HG03439 (cell line): ENCODE data around the gene LPCAT4.
A peak's percentile ranks its signal among the peaks of the same experiment; 100 is the strongest.

ENCODE experiments used
- ATAC-seq: cut with Tn5 transposase; IDR thresholded peaks from one replicate; pipeline ENCODE4 v1.9.1; 2021; ENCODE audit warnings: mild to moderate bottlenecking, moderate library complexity; ENCODE audit not compliant: unreplicated experiment

LPCAT4 gene

DNA sequence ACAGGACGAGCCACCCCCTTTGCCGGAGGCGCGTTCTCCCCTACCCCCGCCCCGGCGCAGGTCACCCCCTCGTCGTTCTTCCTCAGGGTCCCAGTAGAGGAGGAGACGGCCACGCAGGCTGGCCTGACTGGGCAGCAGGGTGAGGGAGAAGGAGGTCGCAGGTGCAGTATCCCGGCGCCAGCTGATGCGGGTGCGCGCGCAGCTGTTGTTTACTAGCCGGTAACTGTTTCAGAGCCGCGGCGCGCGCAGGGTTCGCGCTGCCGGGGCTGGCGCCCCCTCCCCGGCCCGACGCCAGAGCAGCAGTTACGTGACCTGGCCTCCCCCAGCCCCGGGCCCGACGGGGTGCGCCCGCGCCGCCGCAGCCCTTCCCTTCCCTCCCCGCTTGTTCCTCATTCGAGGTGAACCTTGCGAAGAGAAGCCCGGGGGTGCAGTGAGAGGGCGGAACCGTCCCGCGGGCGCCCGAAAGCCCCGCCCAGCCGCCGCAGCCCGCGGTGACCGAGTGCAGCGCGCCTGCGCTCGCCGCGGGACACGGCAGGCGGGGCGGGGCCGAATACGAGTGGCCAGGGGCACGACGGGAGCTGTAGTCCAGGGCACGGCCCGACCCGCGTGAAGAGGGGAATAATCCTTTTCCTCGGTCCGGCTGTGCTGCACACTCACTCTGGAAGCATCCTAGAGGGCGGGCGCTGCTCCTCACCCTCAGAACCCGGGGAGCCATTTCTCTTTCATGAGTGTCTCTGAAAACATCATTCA is 29.3 kb downstream of the LPCAT4 start, which contains the start of gene SLC12A6:
Gene SLC12A6 (minus strand): TSS at position 225 of the 750 bp plus-strand sequence. CDS start 1,101 bp downstream, outside the sequence.
- peak; percentile 67 for ATAC-seq

GRCh38 chr15:34336991-34337556 is 29.9 kb downstream of the LPCAT4 start:
- peak; percentile 8 for ATAC-seq

GRCh38 chr15:34336231-34336990 is 30.6 kb downstream of the LPCAT4 start:
- ATAC-seq: no peak

- ATAC-seq: no peak
Measured at GRCh38 chr15:34335176-34336032, 31.6 kb downstream of the LPCAT4 start.

DNA sequence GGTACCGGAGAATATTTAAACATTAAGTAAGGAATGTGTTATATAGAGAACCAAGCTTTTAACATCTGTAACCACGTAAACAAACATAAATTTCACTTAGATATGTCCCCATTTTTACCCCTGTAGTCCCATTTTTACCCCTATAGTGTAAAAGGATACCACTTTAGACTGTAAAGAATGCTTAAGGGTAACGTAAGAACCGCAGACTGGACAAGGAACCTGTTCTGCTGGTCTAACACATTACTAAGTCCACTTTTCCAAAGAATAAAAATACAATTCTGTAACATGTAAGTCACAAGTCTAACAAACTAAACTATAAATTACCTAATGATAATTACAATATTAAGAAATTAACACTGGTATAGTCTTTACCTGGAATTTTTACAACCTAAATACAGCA is 32.3 kb downstream of the LPCAT4 start:
- no peak for ATAC-seq

- ATAC-seq: no peak
Measured at GRCh38 chr15:34332553-34333120, 34.4 kb downstream of the LPCAT4 start.

GRCh38 chr15:34331809-34332208 is 35.2 kb downstream of the LPCAT4 start:
- ATAC-seq: no peak

DNA sequence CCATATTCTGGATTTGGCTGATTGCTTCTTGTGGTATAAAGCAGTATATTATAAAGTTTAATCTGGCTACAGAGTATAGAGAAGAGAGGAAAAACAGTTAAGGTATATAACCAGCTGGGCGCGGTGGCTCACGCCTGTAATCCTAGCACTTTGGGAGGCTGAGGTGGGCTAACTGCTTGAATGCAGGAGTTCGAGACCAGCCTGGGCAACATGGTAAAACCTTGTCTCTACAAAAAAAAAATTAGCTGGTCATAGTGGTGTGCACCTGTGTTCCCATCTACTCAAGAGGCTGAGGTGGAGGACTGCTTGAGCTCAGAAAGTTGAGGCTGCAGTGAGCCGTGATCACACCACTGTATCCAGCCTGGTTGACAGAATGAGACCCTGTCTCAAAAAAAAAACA is 36.7 kb downstream of the LPCAT4 start:
- ATAC-seq: no peak

DNA sequence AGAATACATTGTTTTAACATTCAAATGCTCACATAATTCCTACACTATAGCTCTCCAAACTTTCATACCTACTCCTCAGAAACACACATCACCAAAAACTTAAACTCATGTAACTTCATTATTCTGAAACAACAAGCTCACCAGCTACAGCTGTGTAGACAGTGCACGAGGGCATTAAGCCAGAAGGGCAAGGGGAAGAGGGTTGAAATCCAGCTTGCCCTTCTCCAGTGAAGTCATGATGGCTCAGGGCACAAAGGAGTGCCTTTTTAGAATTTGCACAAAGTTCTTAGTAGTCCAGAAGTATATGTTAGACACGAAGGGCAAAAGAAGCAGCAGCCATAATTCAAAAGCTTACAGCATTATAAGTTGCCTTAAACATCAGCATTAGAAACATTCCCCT is 38.0 kb downstream of the LPCAT4 start:
- ATAC-seq: no peak

DNA sequence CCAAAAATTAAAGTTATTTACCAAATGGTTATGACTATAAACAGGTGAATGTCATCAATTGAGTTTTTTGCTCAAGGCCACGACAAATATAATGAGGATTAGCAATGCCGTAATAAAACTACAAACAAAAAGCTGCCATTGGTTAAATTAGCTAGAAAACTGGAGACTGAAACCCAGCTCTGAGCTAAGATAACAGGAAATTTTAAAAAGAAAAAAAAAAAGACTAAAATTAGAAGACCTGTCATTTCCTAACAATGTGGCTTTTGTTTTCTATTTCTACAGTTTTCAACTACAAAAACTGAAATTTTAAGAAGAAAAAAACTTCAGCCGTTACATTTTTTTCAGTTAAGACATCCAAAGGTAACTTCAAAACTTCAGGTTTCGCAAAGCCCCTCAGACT is 39.1 kb downstream of the LPCAT4 start:
- peak; percentile 34 for ATAC-seq

- ATAC-seq: no peak
Measured at GRCh38 chr15:34325368-34325767, 41.6 kb downstream of the LPCAT4 start.

DNA sequence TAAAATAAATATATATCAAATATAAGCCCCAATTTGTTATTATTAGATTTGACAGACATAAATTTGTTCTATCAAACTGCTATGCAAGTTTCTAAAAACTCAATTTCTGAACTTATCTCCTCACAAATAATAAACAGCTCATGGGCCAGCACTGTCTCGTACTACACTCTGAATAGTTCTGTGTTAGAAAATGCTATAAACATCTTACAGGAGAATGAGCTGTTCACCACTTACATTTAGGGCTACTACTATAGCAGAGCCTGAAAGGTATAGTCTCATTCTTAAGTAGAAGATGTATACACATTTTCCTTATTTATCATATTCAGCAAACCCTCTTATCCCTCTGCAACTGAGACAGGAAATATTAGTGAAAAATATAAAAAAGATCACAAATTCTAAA is 42.1 kb downstream of the LPCAT4 start:
- no peak for ATAC-seq

DNA sequence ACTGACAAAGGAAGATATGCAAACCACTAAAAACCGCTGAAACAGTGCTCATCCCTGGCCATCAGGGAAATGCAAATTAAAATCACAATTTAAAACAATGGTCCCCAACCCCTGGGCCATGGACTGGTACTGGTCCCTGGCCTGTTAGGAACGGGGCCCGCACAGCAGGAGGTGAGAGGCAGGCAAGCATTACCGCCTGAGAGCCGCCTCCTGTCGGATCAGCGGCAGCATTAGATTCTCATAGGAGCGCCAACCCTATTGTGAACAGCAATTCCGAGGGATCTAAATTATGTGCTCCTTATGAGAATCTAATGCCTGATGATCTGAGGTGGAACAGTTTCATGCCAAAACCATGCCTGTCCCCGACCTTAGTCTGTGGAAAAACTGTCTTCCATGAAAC is 43.8 kb downstream of the LPCAT4 start:
- no peak for ATAC-seq

DNA sequence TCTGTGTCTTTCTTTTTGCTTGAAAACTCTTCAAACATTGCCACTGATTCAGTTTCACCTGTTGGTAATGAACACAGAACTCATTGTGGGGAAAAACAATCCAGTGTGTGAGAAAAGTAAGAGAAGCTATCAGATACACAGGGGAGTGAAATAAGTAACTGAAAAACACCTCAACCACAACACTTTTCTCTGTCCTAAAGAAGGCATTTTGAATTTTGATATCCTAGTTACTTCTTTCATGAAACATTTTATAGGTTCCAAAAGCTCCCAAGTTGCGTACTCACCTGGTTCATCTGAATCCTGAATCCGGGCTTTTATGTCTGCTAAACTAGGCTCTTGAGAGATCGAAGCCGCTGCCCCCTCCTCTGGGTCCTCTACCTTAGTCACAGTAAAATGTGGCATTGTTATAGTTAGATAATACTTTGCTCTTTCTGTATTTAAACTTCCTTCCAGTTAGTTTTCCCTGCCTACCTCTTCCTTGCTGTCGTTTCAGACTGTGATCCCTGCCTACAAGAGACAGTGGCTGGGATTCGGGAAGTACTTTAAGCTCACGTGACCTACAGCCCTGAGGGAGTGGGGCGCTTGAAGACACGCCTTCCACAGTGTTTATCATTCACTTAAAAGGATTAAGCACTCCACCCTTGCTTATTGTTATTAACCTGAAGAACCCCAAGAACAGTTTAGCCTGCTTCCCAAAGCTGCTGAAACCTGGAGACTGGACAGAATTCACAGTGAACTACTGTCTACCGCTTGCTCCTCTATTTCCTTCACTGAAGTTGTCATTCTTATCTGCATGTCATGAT is 48.5 kb downstream of the LPCAT4 start:
- ATAC-seq: peak; percentile 68

- no peak for ATAC-seq
Measured at GRCh38 chr15:34314491-34315490, 52.2 kb downstream of the LPCAT4 start.

DNA sequence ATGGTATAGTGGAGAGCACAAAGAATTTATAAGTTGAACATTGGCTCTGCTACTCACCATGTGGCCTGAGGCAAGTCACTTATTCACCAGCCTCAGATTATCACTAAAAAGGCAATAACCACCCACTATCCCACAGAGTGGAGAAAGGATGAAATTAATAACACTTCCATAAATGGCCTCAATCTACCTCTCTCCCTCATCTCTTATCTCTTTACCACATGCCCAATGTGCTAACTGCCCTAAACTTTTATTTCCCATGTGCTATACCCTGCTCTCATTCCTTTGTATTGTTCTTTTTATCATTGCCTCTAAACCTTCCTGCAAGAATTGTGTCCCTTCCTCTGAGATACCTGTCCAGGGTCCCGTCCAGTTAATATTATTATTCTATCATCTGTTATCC is 55.4 kb downstream of the LPCAT4 start:
- ATAC-seq: no peak
